Activated naive CD8-positive, alpha-beta T cell treated with anti-CD3 and anti-CD28 coated beads, Interleukin-2, amount 10 ng/mL, durations not matched to agents 7 days and 5 days (primary cell): ENCODE results near the gene RGS3. TPM values are rescaled to one million over a fixed set of nuclear protein-coding genes. Genes with fewer than 3 reads are reported as not detected.

Experiments
- ATAC-seq: fragments of 150-1000 bp; cut with Tn5 transposase; one replicate; pipeline ENCODE4 v1.10.0; 2021; ENCODE audit warnings: low read depth, moderate library complexity
- POLR2A ChIA-PET: fragments of 350-600 bp; sonication (Branson Sonifier 250); formaldehyde crosslinking; loops from one replicate; lab custom pipeline; 2021; ENCODE audit warnings: antibody characterized with exemption; lab: Charles Lee
- DNase-seq: peaks from one replicate; pipeline ENCODE4 v3.0.0; 2021
- H3K27ac Mint-ChIP-seq: one replicate; pipeline ENCODE4 v1.8.0; 2022; ENCODE audit warnings: mild to moderate bottlenecking, mixed read lengths
- H3K27me3 Mint-ChIP-seq: one replicate; pipeline ENCODE4 v1.8.0; 2022; ENCODE audit warnings: mild to moderate bottlenecking, moderate library complexity, mixed read lengths
- H3K36me3 Mint-ChIP-seq: one replicate; pipeline ENCODE4 v1.8.0; 2021; ENCODE audit warnings: mild to moderate bottlenecking, mixed read lengths
- H3K4me1 Mint-ChIP-seq: one replicate; pipeline ENCODE4 v1.8.0; 2021; ENCODE audit warnings: mixed read lengths
- H3K4me3 Mint-ChIP-seq: one replicate; pipeline ENCODE4 v1.8.0; 2022; ENCODE audit warnings: mild to moderate bottlenecking, moderate library complexity, mixed read lengths
- H3K9me3 Mint-ChIP-seq: one replicate; pipeline ENCODE4 v1.8.0; 2021; ENCODE audit warnings: mixed read lengths
- total RNA-seq, 2 experiments: library from RNA; stranded (reverse); gene quantifications; one replicate each; pipeline ENCODE4 v1.2.3, GENCODE V29; 2021

Gene RGS3
- total RNA-seq, 2 experiments from 2014 or later: 63.2 to 65.5 TPM

DNA sequence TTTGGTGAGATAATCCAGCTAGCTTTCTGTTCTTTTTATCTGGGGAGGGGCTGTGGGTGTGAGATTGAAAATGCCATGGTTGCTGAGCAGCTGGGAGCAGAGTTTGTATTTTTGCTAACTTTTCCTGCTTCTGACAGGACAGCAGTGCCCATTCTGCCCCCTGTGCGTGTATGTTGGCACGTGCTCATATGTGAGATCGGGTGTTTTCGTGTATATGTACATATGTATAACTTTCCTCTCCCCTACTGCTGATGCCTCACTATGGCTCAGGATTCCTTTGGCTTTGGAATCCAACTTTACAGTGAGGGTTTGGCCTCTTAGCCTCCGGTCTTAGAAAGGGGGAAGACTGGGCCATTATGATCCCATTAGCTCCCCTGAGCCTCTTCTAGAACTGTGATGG lies 38.3 kb downstream of the RGS3 start:
- POLR2A ChIA-PET: interaction anchor here (1.0 kb wide), 1 partner anchor 10 kb away, joined by 3 read pairs; no protein-coding TSS in a partner anchor
- Mint-ChIP-seq H3K27me3 (no peaks in the 10 kb centered on the region), H3K9me3 (no peaks in the 10 kb centered on the region), H3K4me3 (no peak overlapping the region), H3K4me1 (peaks cover 20% of the 10 kb centered on the region), H3K36me3 (no peaks in the 10 kb centered on the region), H3K27ac (no peak overlapping the region)
- no peak for ATAC-seq
- DNase-seq: no peak

DNA sequence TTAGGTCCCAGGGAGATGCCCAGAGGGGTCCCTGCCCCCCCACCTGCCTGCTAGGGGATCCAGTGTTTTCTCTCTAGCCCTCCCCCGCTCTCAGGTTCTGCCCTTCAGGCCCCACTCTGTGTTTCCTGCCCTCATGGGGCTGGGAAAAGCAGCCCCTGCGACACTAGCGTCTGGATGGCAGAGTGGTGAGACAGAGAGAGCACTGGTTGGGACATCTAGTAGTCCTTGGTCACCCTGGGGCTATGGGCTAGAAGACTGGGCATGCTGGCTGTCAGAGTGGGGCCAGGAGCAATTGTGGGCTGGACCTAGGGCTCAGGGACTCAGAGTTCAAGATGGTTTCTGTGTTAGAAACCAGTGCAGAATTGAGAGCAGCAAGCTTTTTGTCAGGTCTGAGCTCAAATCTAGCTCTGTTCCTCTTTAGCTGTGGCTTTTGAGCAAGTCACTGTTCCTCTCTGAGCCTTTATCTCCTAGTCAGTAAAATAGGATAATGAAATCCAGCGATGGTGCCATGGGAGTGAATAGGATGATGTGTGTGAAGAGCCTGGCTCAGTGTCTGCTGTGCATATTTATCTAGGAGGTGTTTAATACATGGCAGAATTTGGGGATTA lies 39.0 kb downstream of the RGS3 start:
- Mint-ChIP-seq H3K27me3 (no peaks in the 10 kb centered on the region), H3K9me3 (no peaks in the 10 kb centered on the region), H3K27ac (peak overlapping the region; percentile 68), H3K36me3 (no peaks in the 10 kb centered on the region), H3K4me3 (no peak overlapping the region), H3K4me1 (peaks cover 20% of the 10 kb centered on the region)
- DNase-seq (no peak), ATAC-seq (no peak)
- POLR2A ChIA-PET: no interaction called here

DNA sequence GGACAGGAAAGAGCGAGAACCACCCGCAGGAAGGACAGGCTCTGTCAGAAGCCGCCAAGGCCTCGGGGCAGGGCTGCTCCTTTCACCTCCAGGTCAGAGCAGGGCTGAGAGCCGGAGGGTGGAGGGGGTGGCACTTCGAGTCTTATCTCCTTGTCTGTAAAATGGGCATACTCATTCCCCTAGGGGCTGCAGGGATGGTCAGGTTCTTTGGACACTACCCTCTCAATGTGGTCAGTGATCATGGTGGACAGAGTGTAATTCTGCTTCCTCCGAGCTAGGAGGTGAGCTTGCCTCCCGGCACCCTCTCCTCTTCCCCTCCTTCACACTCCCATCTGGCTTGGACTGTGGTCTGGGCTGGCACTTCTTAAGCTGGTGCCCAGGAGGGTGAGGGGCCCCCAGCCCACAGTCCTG lies 39.6 kb downstream of the RGS3 start:
- H3K4me1 Mint-ChIP-seq: peaks cover 23% of the 10 kb centered on the region
- peak overlapping the region; percentile 68 for H3K27ac Mint-ChIP-seq
- POLR2A ChIA-PET: no interaction called here
- H3K27me3 Mint-ChIP-seq: no peaks in the 10 kb centered on the region
- no peaks in the 10 kb centered on the region for H3K36me3 Mint-ChIP-seq
- H3K9me3 Mint-ChIP-seq: no peaks in the 10 kb centered on the region
- no peak overlapping the region for H3K4me3 Mint-ChIP-seq
- ATAC-seq (no peak), DNase-seq (no peak)

DNA sequence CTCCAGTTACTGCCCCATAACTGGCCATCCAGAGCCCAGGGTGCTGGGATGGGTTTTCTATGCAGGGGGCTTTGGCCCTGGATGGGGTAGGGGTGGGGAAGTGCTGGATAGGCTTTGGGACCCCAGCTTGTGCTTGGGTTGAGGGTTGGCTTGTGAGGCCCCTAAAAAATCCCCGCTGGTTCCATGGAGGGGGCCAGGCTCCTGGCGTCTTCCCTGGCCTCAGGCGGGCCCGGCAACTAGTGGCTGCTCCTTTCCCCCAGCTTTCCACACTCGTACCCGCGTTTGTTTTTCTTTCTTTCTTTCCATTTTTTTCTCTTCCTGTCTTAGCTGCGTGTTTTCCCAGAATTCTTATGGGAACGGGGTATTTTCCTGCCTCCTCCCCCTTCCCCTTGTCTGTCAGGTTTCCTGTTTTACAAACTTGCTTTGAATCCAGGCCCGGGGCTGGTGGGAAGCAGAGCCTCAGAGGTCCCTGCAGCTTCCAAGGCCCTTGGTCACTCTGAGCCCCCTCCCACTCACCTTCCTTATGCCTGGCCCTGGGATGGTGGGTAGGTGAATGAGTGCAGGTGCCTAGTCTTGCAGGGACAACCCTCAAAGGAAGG lies 40.2 kb downstream of the RGS3 start:
- peaks cover 28% of the 10 kb centered on the region for H3K4me1 Mint-ChIP-seq
- H3K27ac Mint-ChIP-seq: no peak overlapping the region
- DNase-seq (no peak), ATAC-seq (no peak)
- H3K9me3 Mint-ChIP-seq: no peaks in the 10 kb centered on the region
- POLR2A ChIA-PET: interaction anchor here (1.3 kb wide), 1 partner anchor 14 kb away, joined by 3 read pairs; no protein-coding TSS in a partner anchor
- H3K36me3 Mint-ChIP-seq: peaks cover 2% of the 10 kb centered on the region
- H3K4me3 Mint-ChIP-seq: no peak overlapping the region
- no peaks in the 10 kb centered on the region for H3K27me3 Mint-ChIP-seq

DNA sequence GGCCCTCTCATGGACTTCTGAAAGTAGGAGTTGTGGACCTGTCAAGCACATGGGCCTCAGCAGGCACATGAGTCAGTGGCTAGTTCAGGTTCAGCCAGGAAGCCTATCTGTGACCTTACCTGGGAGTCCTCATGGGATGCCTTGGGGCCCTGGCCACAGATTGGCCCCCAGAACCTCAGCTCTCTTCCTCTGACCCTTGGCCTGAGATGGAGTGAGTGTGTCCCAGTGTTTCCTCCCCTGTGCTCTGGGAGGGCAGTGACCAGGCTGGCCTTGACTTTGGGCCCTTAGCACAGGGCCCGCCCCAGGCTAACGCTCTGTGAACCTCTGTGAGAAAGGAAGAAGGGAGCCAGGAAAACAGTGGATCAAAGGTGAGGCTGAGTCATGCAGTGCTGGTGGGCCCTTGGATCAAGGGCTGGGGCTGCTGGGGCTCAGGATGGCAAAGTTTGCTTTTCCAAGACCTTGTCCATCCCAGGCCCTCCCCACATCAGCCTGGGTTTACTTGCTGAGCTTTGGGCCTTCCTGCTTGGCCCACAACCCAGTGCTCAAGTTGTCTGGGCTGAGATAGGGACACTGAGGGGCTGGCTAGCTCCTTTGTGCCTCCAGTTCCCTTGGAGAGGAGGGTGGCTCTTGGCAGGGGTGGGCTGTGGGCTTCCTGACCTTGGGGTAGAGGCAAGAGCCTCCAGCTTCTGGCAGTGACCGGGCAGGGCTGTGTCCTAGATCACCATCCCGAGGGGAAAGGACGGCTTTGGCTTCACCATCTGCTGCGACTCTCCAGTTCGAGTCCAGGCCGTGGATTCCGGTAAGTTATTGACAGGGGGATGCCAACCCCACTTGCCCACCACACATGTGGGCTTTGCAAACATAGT lies 41.4 kb downstream of the RGS3 start:
- POLR2A ChIA-PET: interaction anchor here (1.3 kb wide), 1 partner anchor 13 kb away, joined by 3 read pairs; no protein-coding TSS in a partner anchor

DNA sequence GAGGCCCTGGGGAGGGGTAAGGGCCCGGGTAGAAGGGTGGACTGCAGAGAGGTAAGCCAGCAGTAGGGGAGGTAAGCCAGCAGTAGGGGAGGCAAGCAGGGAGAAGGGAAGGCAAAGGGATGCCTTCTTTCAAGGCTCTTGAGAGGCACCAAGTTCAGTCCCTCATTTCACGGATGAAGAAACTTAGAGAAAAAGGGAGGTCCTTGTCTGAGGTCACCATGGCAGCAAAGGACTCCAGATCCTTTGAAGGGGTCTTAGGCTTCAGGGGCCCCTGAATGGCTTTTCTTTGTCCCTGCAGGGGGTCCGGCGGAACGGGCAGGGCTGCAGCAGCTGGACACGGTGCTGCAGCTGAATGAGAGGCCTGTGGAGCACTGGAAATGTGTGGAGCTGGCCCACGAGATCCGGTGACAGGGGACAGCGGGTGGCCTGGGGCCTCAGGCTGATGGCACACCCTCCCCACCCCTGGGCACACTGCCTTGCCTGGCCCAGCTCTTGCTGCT lies 42.6 kb downstream of the RGS3 start:
- no peaks in the 10 kb centered on the region for H3K27me3 Mint-ChIP-seq
- H3K36me3 Mint-ChIP-seq: peaks cover 2% of the 10 kb centered on the region
- POLR2A ChIA-PET: interaction anchor here (0.8 kb wide), 1 partner anchor 12 kb away, joined by 3 read pairs; no protein-coding TSS in a partner anchor
- H3K27ac Mint-ChIP-seq: peak overlapping the region; percentile 27
- no peak overlapping the region for H3K4me3 Mint-ChIP-seq
- no peaks in the 10 kb centered on the region for H3K9me3 Mint-ChIP-seq
- peaks cover 30% of the 10 kb centered on the region for H3K4me1 Mint-ChIP-seq
- no peak for DNase-seq
- ATAC-seq: no peak

More for the DNA sequence above, 41.4 kb downstream of the RGS3 start:
- no peak overlapping the region for H3K4me3 Mint-ChIP-seq
- H3K4me1 Mint-ChIP-seq: peaks cover 25% of the 10 kb centered on the region
- ATAC-seq (no peak), DNase-seq (no peak)
- H3K36me3 Mint-ChIP-seq: peaks cover 2% of the 10 kb centered on the region
- H3K27me3 Mint-ChIP-seq: no peaks in the 10 kb centered on the region
- H3K27ac Mint-ChIP-seq: no peak overlapping the region
- H3K9me3 Mint-ChIP-seq: no peaks in the 10 kb centered on the region

DNA sequence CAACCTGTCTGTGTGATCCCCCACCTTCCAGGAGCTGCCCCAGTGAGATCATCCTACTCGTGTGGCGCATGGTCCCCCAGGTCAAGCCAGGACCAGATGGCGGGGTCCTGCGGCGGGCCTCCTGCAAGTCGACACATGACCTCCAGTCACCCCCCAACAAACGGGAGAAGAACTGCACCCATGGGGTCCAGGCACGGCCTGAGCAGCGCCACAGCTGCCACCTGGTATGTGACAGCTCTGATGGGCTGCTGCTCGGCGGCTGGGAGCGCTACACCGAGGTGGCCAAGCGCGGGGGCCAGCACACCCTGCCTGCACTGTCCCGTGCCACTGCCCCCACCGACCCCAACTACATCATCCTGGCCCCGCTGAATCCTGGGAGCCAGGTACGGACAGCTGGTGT lies 43.7 kb downstream of the RGS3 start:
- Mint-ChIP-seq H3K27ac (no peak overlapping the region), H3K4me3 (no peak overlapping the region), H3K27me3 (no peaks in the 10 kb centered on the region), H3K36me3 (peaks cover 2% of the 10 kb centered on the region), H3K9me3 (no peaks in the 10 kb centered on the region), H3K4me1 (peaks cover 39% of the 10 kb centered on the region)
- POLR2A ChIA-PET: interaction anchor here (1.0 kb wide), 1 partner anchor 12 kb away, joined by 3 read pairs; no protein-coding TSS in a partner anchor
- DNase-seq (no peak), ATAC-seq (no peak)

DNA sequence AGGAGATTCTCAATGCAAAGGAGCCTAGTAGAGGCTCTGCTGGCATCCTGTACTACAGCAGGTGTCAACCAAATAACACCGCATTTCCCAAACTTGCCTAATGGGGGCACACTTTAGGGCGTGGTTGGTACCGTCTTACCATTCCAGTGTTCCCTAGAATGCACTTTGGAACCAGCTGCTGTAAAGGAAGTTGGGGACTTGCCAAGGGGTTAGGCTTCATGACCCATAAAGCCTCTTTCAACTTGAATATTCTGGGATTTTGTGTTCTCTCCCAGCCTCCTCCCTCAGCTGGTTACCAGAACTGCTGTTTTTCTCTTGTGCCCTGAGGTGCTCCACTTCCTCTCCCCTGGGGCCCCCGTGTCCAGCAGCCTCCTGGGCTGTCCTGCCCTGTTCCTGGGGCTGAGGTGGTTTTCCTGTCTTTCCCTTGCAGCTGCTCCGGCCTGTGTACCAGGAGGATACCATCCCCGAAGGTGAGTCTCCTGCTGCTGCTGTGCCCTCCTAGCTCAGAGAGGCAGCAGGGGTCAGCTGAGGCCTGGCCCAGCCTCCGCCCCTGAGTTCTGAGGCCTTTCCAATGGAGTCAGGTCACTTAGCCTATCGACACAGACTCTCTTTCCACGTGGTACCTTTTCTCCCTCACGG lies 44.7 kb downstream of the RGS3 start:
- Mint-ChIP-seq H3K27me3 (no peaks in the 10 kb centered on the region), H3K36me3 (peaks cover 2% of the 10 kb centered on the region), H3K4me1 (peaks cover 42% of the 10 kb centered on the region), H3K27ac (no peak overlapping the region), H3K9me3 (no peaks in the 10 kb centered on the region), H3K4me3 (no peak overlapping the region)
- no peak for ATAC-seq
- no peak for DNase-seq
- POLR2A ChIA-PET: interaction anchor here (1.0 kb wide), 1 partner anchor 13 kb away, joined by 3 read pairs; no protein-coding TSS in a partner anchor

DNA sequence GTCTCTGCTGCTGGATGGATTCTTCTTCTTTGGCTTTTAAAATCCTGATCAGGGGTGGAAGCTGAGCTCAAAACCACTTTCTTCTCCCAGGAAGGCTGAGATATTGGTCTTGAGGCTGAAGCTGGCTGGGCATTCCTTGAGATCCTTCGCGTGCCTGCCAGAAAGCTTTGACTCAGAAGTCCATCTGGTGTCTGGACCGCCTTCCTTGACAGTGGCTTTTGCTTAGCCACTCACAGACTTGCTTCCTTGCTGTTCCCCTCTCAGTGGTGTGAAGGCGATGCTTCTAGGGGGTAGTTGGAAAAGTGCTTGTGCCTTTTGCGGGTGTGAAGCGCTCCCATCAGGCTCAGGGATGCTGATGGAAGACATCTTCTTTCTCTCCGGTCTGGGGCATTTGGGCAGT lies 45.9 kb downstream of the RGS3 start:
- DNase-seq (no peak), ATAC-seq (no peak)
- Mint-ChIP-seq H3K27me3 (no peaks in the 10 kb centered on the region), H3K4me1 (peaks cover 54% of the 10 kb centered on the region), H3K27ac (peak overlapping the region; percentile 9), H3K36me3 (peaks cover 4% of the 10 kb centered on the region), H3K4me3 (no peak overlapping the region), H3K9me3 (no peaks in the 10 kb centered on the region)
- POLR2A ChIA-PET: interaction anchor here (1.0 kb wide), 1 partner anchor 8 kb away, joined by 3 read pairs; no protein-coding TSS in a partner anchor

DNA sequence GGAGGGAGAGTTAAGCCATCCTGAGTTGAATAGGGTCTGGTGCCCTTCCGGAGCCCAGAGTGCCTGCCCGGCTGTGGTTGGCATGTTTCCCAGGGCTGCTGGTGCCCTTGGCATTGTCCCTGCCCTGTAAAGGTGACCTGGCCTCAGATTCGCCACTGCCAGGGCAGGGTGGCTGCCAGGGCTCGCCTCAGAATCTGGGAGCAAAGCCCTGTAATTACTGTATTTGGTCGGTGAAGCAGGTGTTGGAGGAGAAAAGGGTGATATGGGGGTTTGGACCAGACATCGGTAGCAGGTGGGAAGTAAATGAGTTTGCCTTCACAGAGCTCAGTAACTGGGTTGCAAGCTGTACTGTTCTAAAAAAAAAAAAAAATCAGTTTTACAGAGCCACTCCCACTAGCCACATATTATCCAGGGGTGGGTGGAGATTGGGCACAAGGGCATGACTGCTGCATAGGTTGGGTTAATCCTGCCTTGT lies 47.6 kb downstream of the RGS3 start:
- POLR2A ChIA-PET: interaction anchor here (1.8 to 2.9 kb wide), 3 partner anchors 12 to 71 kb away, joined by 7 to 30 read pairs (median 14); no protein-coding TSS in a partner anchor
- DNase-seq: no peak
- Mint-ChIP-seq H3K9me3 (no peaks in the 10 kb centered on the region), H3K36me3 (peaks cover 4% of the 10 kb centered on the region), H3K27ac (peak overlapping the region; percentile 98), H3K4me1 (peaks cover 62% of the 10 kb centered on the region), H3K27me3 (no peaks in the 10 kb centered on the region), H3K4me3 (peak overlapping the region; percentile 81)
- no peak for ATAC-seq

DNA sequence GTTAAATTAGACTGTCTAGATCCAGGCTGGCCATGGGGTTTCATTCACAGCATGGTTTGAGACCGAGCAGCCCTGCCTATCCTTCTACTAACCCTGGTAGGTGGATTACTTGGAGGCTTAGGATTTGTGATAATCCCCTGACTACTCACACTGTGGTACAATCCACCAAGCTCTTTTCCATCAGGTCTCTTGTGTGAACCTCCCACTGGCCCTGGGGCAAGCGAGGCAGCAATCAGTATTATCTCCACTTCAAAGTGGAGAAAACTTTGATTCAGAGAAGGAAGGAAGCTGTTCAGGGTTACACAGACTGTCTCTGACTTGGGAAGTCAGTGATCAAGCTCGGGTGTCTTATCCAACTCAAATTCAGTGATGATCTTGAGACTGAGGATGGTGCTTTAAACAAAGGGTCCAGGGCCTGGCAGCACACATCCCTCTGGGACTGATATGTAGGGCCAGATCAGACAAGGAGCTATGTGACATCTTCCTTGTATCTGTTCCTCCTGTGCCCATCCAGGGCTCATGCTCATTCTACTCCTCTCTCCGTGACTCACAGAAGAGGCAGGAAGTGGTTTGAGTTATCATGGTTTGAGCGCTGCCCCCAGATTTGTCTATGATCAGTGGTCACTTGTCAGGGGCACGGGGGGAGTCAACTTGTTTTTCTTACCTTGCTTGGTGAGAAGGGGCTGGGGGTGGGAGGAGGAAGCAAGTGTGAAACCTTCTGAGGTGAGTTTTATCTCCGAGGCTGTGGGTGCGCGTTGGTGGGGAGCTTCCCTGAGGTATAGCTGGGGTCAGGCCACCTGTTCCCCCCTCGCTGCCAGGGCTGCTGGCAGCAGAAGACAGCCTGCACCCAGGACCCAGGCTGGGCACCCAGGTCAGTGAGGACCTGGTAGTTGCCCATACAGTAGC lies 48.6 kb downstream of the RGS3 start:
- H3K4me3 Mint-ChIP-seq: peak overlapping the region; percentile 81
- H3K27me3 Mint-ChIP-seq: no peaks in the 10 kb centered on the region
- ATAC-seq (peak; percentile 73), DNase-seq (peak; percentile 75)
- POLR2A ChIA-PET: interaction anchor here (0.6 to 2.9 kb wide), 14 partner anchors 8 to 102 kb away, joined by 3 to 30 read pairs (median 4); partner anchors contain the start of genes C9orf43, POLE3 and RGS3
- H3K36me3 Mint-ChIP-seq: peaks cover 4% of the 10 kb centered on the region
- no peaks in the 10 kb centered on the region for H3K9me3 Mint-ChIP-seq
- peak overlapping the region; percentile 98 for H3K27ac Mint-ChIP-seq
- peaks cover 68% of the 10 kb centered on the region for H3K4me1 Mint-ChIP-seq
